Adipocyte (in vitro differentiated cells): ENCODE measurements around the gene USP47.

ENCODE experiments used
- DNase-seq: peaks from one replicate; pipeline ENCODE4 v3.0.0-alpha.2; 2015; ENCODE audit warnings: low read depth
- H3K27me3 ChIP-seq: replicated peaks from 2 replicates; pipeline ENCODE4 v1.7.0; 2013; ENCODE audit warnings: mild to moderate bottlenecking, low read length, moderate library complexity; ENCODE audit not compliant: control insufficient read depth, insufficient read depth
- H3K36me3 ChIP-seq: 2 replicates; pipeline ENCODE4 v1.7.0; 2013; ENCODE audit warnings: low read length, mild to moderate bottlenecking, moderate library complexity; ENCODE audit not compliant: control insufficient read depth, insufficient read depth, severe bottlenecking
- H3K4me1 ChIP-seq: 2 replicates; pipeline ENCODE4 v1.7.0; 2013; ENCODE audit warnings: mild to moderate bottlenecking, low read length, moderate library complexity; ENCODE audit not compliant: control insufficient read depth, insufficient read depth
- H3K4me3 ChIP-seq: 2 replicates; pipeline ENCODE4 v1.7.0; 2013; ENCODE audit warnings: mild to moderate bottlenecking, low read length, moderate library complexity
- H3K9ac ChIP-seq: 2 replicates; pipeline ENCODE4 v1.7.0; 2013; ENCODE audit warnings: mild to moderate bottlenecking, low read length, moderate library complexity
- H3K9me3 ChIP-seq: 2 replicates; pipeline ENCODE4 v1.7.0; 2013; ENCODE audit warnings: mild to moderate bottlenecking, low read length, moderate library complexity; ENCODE audit not compliant: control insufficient read depth

Gene USP47

GRCh38 chr11:11997049-11997322 is 155.2 kb downstream of the USP47 start:
- Histone ChIP-seq H3K27me3 (no peaks in the 10 kb centered on the region), H3K36me3 (no peaks in the 10 kb centered on the region)

GRCh38 chr11:11998091-11998781 is 156.5 kb downstream of the USP47 start:
- Histone ChIP-seq H3K27me3 (no peaks in the 10 kb centered on the region), H3K4me1 (peaks cover 23% of the 10 kb centered on the region), H3K9me3 (no peaks in the 10 kb centered on the region), H3K9ac (peak overlapping the region; percentile 72), H3K4me3 (peak overlapping the region; percentile 77), H3K36me3 (no peaks in the 10 kb centered on the region)
- DNase-seq = peak; percentile 91

More at GRCh38 chr11:11997049-11997322, 155.2 kb downstream of the USP47 start:
- H3K9ac ChIP-seq = no peak overlapping the region
- H3K4me3 ChIP-seq = no peak overlapping the region
- DNase-seq = no peak
- H3K9me3 ChIP-seq = no peaks in the 10 kb centered on the region
- H3K4me1 ChIP-seq = peaks cover 23% of the 10 kb centered on the region

- H3K9me3 ChIP-seq = no peaks in the 10 kb centered on the region
- no peak overlapping the region for H3K4me3 ChIP-seq
- no peaks in the 10 kb centered on the region for H3K36me3 ChIP-seq
- DNase-seq = no peak
- H3K4me1 ChIP-seq = peaks cover 25% of the 10 kb centered on the region
- H3K27me3 ChIP-seq = no peaks in the 10 kb centered on the region
- no peak overlapping the region for H3K9ac ChIP-seq
These were observed 159.4 kb downstream of the USP47 start for GRCh38 chr11:12001186-12001585.

- no peaks in the 10 kb centered on the region for H3K36me3 ChIP-seq
These were observed 161.6 kb downstream of the USP47 start for GRCh38 chr11:12003336-12003735.

GRCh38 chr11:12003815-12004214 is 162.0 kb downstream of the USP47 start:
- no peak overlapping the region for H3K9ac ChIP-seq
- H3K4me1 ChIP-seq = peaks cover 22% of the 10 kb centered on the region
- H3K4me3 ChIP-seq = no peak overlapping the region
- no peaks in the 10 kb centered on the region for H3K27me3 ChIP-seq
- H3K36me3 ChIP-seq = no peaks in the 10 kb centered on the region
- H3K9me3 ChIP-seq = no peaks in the 10 kb centered on the region
- DNase-seq = no peak

More at GRCh38 chr11:12003336-12003735, 161.6 kb downstream of the USP47 start:
- Histone ChIP-seq H3K9ac (no peak overlapping the region), H3K4me3 (no peak overlapping the region), H3K27me3 (no peaks in the 10 kb centered on the region), H3K4me1 (peaks cover 27% of the 10 kb centered on the region), H3K9me3 (no peaks in the 10 kb centered on the region)
- no peak for DNase-seq

- Histone ChIP-seq H3K36me3 (no peaks in the 10 kb centered on the region), H3K4me3 (no peak overlapping the region), H3K4me1 (peaks cover 21% of the 10 kb centered on the region), H3K9me3 (no peaks in the 10 kb centered on the region), H3K27me3 (no peaks in the 10 kb centered on the region), H3K9ac (no peak overlapping the region)
- no peak for DNase-seq
These were observed 163.3 kb downstream of the USP47 start for GRCh38 chr11:12005061-12005460.

- Histone ChIP-seq H3K4me3 (no peak overlapping the region), H3K9me3 (no peaks in the 10 kb centered on the region), H3K9ac (no peak overlapping the region), H3K27me3 (no peaks in the 10 kb centered on the region), H3K36me3 (no peaks in the 10 kb centered on the region), H3K4me1 (peaks cover 21% of the 10 kb centered on the region)
- peak; percentile 87 for DNase-seq
These were observed 163.7 kb downstream of the USP47 start for GRCh38 chr11:12005476-12005875.

- no peaks in the 10 kb centered on the region for H3K27me3 ChIP-seq
- no peak overlapping the region for H3K9ac ChIP-seq
- H3K9me3 ChIP-seq = no peaks in the 10 kb centered on the region
- DNase-seq = no peak
- no peaks in the 10 kb centered on the region for H3K36me3 ChIP-seq
- H3K4me3 ChIP-seq = no peak overlapping the region
- peaks cover 21% of the 10 kb centered on the region for H3K4me1 ChIP-seq
These were observed 164.9 kb downstream of the USP47 start for GRCh38 chr11:12006552-12007229.

- no peaks in the 10 kb centered on the region for H3K27me3 ChIP-seq
These were observed 165.4 kb downstream of the USP47 start for GRCh38 chr11:12007230-12007593.

GRCh38 chr11:12007769-12008737 is 166.3 kb downstream of the USP47 start, which contains the start of gene DKK3:
Gene DKK3, minus strand, starts transcription at chr11:12008626. Its CDS starts 44 bp downstream, at chr11:12008582.
- no peaks in the 10 kb centered on the region for H3K36me3 ChIP-seq
- H3K4me3 ChIP-seq = peak within 1 kb of the TSS; percentile 81
- peak within 1 kb of the TSS; percentile 74 for H3K9ac ChIP-seq
- peak; percentile 64 for DNase-seq
- no peaks in the 10 kb centered on the region for H3K27me3 ChIP-seq
- no peaks in the 10 kb centered on the region for H3K9me3 ChIP-seq
- H3K4me1 ChIP-seq = peaks cover 21% of the 10 kb centered on the region

More at GRCh38 chr11:12007230-12007593, 165.4 kb downstream of the USP47 start:
- H3K4me1 ChIP-seq = peaks cover 21% of the 10 kb centered on the region
- H3K4me3 ChIP-seq = no peak overlapping the region
- H3K9ac ChIP-seq = no peak overlapping the region
- H3K9me3 ChIP-seq = no peaks in the 10 kb centered on the region
- H3K36me3 ChIP-seq = no peaks in the 10 kb centered on the region
- DNase-seq = no peak
